Measurements from ENCODE around the gene BRPF3.

Gene BRPF3

GRCh38 chr6:36232172-36232571 lies 35.6 kb downstream of the BRPF3 start:
- DNase-seq (ENCODE audit: low read depth) = no peak

GRCh38 chr6:36235309-36235708 lies 38.8 kb downstream of the BRPF3 start:
- DNase-seq (ENCODE audit: low read depth) = no peak

- no peak for DNase-seq (ENCODE audit: low read depth)
These were observed 39.3 kb downstream of the BRPF3 start for GRCh38 chr6:36235862-36236261.

GRCh38 chr6:36239774-36240173 lies 43.2 kb downstream of the BRPF3 start:
- DNase-seq (ENCODE audit: low read depth) = no peak

- no peak for DNase-seq (ENCODE audit: low read depth)
These were observed 45.2 kb downstream of the BRPF3 start for GRCh38 chr6:36241728-36242127.

- no peak for DNase-seq (ENCODE audit: low read depth)
These were observed 45.6 kb downstream of the BRPF3 start for GRCh38 chr6:36242161-36242560.

GRCh38 chr6:36242626-36243025 lies 46.1 kb downstream of the BRPF3 start:
- no peak for DNase-seq (ENCODE audit: low read depth)

GRCh38 chr6:36243562-36244212 lies 47.1 kb downstream of the BRPF3 start:
- no peak for DNase-seq (ENCODE audit: low read depth)

- DNase-seq (ENCODE audit: low read depth) = no peak
These were observed 48.2 kb downstream of the BRPF3 start for GRCh38 chr6:36244641-36245280.

GRCh38 chr6:36245572-36246061 lies 49.1 kb downstream of the BRPF3 start:
- no peak for DNase-seq (ENCODE audit: low read depth)

- no peak for DNase-seq (ENCODE audit: low read depth)
These were observed 50.1 kb downstream of the BRPF3 start for GRCh38 chr6:36246506-36247268.

- DNase-seq (ENCODE audit: low read depth) = no peak
These were observed 51.1 kb downstream of the BRPF3 start for GRCh38 chr6:36247693-36248092.

GRCh38 chr6:36248980-36249379 lies 52.4 kb downstream of the BRPF3 start:
- no peak for DNase-seq (ENCODE audit: low read depth)

GRCh38 chr6:36249536-36249935 lies 53.0 kb downstream of the BRPF3 start:
- no peak for DNase-seq (ENCODE audit: low read depth)

- DNase-seq (ENCODE audit: low read depth) = no peak
These were observed 55.5 kb downstream of the BRPF3 start for GRCh38 chr6:36252005-36252404.

GRCh38 chr6:36263390-36264000 lies 67.0 kb downstream of the BRPF3 start:
- no peak for DNase-seq (ENCODE audit: low read depth)

- DNase-seq (ENCODE audit: low read depth) = no peak
These were observed 69.2 kb downstream of the BRPF3 start for GRCh38 chr6:36265744-36266143.

GRCh38 chr6:36266913-36267644 lies 70.5 kb downstream of the BRPF3 start:
- DNase-seq (ENCODE audit: low read depth) = no peak

GRCh38 chr6:36267731-36268477 lies 71.4 kb downstream of the BRPF3 start:
- no peak for DNase-seq (ENCODE audit: low read depth)

GRCh38 chr6:36268478-36269275 lies 72.1 kb downstream of the BRPF3 start:
- DNase-seq (ENCODE audit: low read depth) = no peak
